Left lung (tissue), 10 donors: ENCODE results near the gene RPS19BP1. TPM values are rescaled to one million over a fixed set of nuclear protein-coding genes. Genes with fewer than 3 reads are reported as not detected.
"Not testable (repeated sequence)": the region's sequence is repeated elsewhere in the genome, so short reads cannot be mapped to it uniquely, and the experiment has no call there.

ENCODE experiments used
- ATAC-seq: fragments of 200-7000 bp; cut with Tn5 transposase; one replicate; pipeline ENCODE4 v1.9.1; 2020; ENCODE audit warnings: moderate library complexity
- DNase-seq, 4 donors: peaks; one replicate each; pipeline ENCODE4 v3.0.0-alpha.2; 2013 to 2020
- H3K27ac ChIP-seq, 2 donors: fragments of 200-600 bp; sonication (generic) in 1 of 2; one replicate each; pipeline versions ENCODE4 v1.5.0 to v1.8.0; 2020 to 2021
- H3K27me3 ChIP-seq, 2 donors: fragments of 200-600 bp; sonication (generic) in 1 of 2; one replicate each; pipeline versions ENCODE4 v1.5.0 to v1.8.0; 2020 to 2021
- H3K36me3 ChIP-seq, 2 donors: fragments of 200-600 bp; sonication (generic) in 1 of 2; one replicate each; pipeline versions ENCODE4 v1.5.0 to v1.8.0; 2020 to 2021
- H3K4me1 ChIP-seq, 2 donors: fragments of 200-600 bp; one replicate each; pipeline ENCODE4 v1.8.0; 2021
- H3K4me3 ChIP-seq, 2 donors: fragments of 200-600 bp; sonication (generic) in 1 of 2; one replicate each; pipeline versions ENCODE4 v1.5.0 to v1.8.0; 2020 to 2021; ENCODE audit warnings: mild to moderate bottlenecking in 1 of 2
- H3K9me3 ChIP-seq, 2 donors: fragments of 200-600 bp; sonication (generic) in 1 of 2; one replicate each; pipeline versions ENCODE4 v1.5.0 to v1.8.0; 2020 to 2021
- CTCF ChIP-seq, 2 donors: fragments of 200-600 bp; sonication (generic) in 1 of 2; IDR thresholded peaks; one replicate each; pipeline versions ENCODE4 v1.5.0 to v1.8.0; 2021; ENCODE audit warnings: antibody characterized with exemption in 2 of 2
- intact Hi-C, 2 donors: fragments of 100-400 bp; cut with DNase I; formaldehyde crosslinking; loops; one replicate each; pipeline versions ENCODE4 v1.11.2 to v1.14.2; 2022
- polyA plus RNA-seq, 6 donors: library from polyadenylated mRNA; unstranded; fragments of 120-200 nt; gene quantifications; one replicate each; pipeline ENCODE4 v1.2.1, GENCODE V29; 2013; ENCODE audit not compliant: insufficient read length in 6 of 6
- total RNA-seq, 2 donors: library from RNA; stranded (reverse); fragmentation: NEBNext Ultra II Directional; extraction: Animal tissue kit (Norgen Biotek cat#: 25700); gene quantifications; one replicate each; pipeline ENCODE4 v1.2.1, GENCODE V29; 2021
- donor health status: DM: no; HTN: yes; CAD: no.
- donor health status: DM: no; HTN: no; CAD: no.

The RPS19BP1 gene
- total and polyA plus RNA-seq, 8 donors = 42.3 to 88.4 (median 51.8) TPM

- intact Hi-C loops = no loop called here
Measured at GRCh38 chr22:39522567-39523300, 9.8 kb downstream of the RPS19BP1 start.

GRCh38 chr22:39522091-39522490 is 10.5 kb downstream of the RPS19BP1 start:
- H3K27me3 ChIP-seq, H3K9me3 ChIP-seq, ATAC-seq, intact Hi-C loops: not testable (repeated sequence)
- peak overlapping the region; percentile 59 to 99 for H3K27ac ChIP-seq
- peaks cover 23 to 78% of the 10 kb centered on the region in 2 donors for H3K4me1 ChIP-seq
- H3K4me3 ChIP-seq = peak overlapping the region; percentile 99 to 100
- peaks cover 0 to 46% of the 10 kb centered on the region in 2 donors for H3K36me3 ChIP-seq
- DNase-seq = peak in 1 of 4 donors; percentile 4

More at GRCh38 chr22:39522567-39523300, 9.8 kb downstream of the RPS19BP1 start:
- H3K27me3 ChIP-seq = no peaks in the 10 kb centered on the region
- ATAC-seq (peak; percentile 2), DNase-seq (peak in 1 of 4 donors; percentile 34)
- H3K4me1 ChIP-seq = peaks cover 26 to 83% of the 10 kb centered on the region in 2 donors
- H3K36me3 ChIP-seq = peaks cover 0 to 46% of the 10 kb centered on the region in 2 donors
- H3K9me3 ChIP-seq = no peaks in the 10 kb centered on the region
- peak overlapping the region; percentile 99 to 100 for H3K4me3 ChIP-seq
- no peak for TF ChIP-seq CTCF (IDR thresholded peaks at IDR 0.05)
- peak overlapping the region; percentile 59 to 99 for H3K27ac ChIP-seq

- ATAC-seq, H3K27me3 ChIP-seq, H3K9me3 ChIP-seq, intact Hi-C loops: not testable (repeated sequence)
- Histone ChIP-seq H3K36me3 (peaks cover 0 to 52% of the 10 kb centered on the region in 2 donors), H3K4me1 (peaks cover 23 to 70% of the 10 kb centered on the region in 2 donors), H3K27ac (peak overlapping the region; percentile 99), H3K4me3 (peak overlapping the region; percentile 99 to 100)
- peak in 1 of 4 donors; percentile 58 for DNase-seq
Measured at GRCh38 chr22:39521106-39521885, 11.3 kb downstream of the RPS19BP1 start.

- H3K27me3 ChIP-seq = no peaks in the 10 kb centered on the region
- peak; percentile 69 for ATAC-seq
- H3K36me3 ChIP-seq = peaks cover 0 to 60% of the 10 kb centered on the region in 2 donors
- peak within 1 kb of the TSS; percentile 99 to 100 for H3K4me3 ChIP-seq
- H3K9me3 ChIP-seq = no peaks in the 10 kb centered on the region
- TF ChIP-seq CTCF (IDR thresholded peaks at IDR 0.05) = no peak
- intact Hi-C loops = no loop called here
- peak; percentile 76 to 100 (median 93) for DNase-seq
- peak within 1 kb of the TSS; percentile 99 for H3K27ac ChIP-seq
- peaks cover 23 to 62% of the 10 kb centered on the region in 2 donors for H3K4me1 ChIP-seq
Measured at GRCh38 chr22:39520226-39521105, 12.1 kb downstream of the RPS19BP1 start, which contains the start of gene ATF4. Gene ATF4 (plus strand): TSS chr22:39520562. CDS start chr22:39521446, 884 bp downstream.

- intact Hi-C loops = no loop called here
- peak; percentile 13 to 19 for TF ChIP-seq CTCF (IDR thresholded peaks at IDR 0.05)
- Histone ChIP-seq H3K36me3 (peaks cover 0 to 60% of the 10 kb centered on the region in 2 donors), H3K9me3 (no peaks in the 10 kb centered on the region), H3K4me1 (peaks cover 23 to 55% of the 10 kb centered on the region in 2 donors), H3K27ac (peak overlapping the region; percentile 99), H3K4me3 (peak overlapping the region; percentile 99 to 100), H3K27me3 (no peaks in the 10 kb centered on the region)
- DNase-seq = peak in 3 of 4 donors; percentile 95 to 99 (median 97)
- peak; percentile 88 for ATAC-seq
Measured at GRCh38 chr22:39519681-39520225, 12.8 kb downstream of the RPS19BP1 start.
